Measurements from ENCODE around the gene PYGB.

PYGB gene

DNA sequence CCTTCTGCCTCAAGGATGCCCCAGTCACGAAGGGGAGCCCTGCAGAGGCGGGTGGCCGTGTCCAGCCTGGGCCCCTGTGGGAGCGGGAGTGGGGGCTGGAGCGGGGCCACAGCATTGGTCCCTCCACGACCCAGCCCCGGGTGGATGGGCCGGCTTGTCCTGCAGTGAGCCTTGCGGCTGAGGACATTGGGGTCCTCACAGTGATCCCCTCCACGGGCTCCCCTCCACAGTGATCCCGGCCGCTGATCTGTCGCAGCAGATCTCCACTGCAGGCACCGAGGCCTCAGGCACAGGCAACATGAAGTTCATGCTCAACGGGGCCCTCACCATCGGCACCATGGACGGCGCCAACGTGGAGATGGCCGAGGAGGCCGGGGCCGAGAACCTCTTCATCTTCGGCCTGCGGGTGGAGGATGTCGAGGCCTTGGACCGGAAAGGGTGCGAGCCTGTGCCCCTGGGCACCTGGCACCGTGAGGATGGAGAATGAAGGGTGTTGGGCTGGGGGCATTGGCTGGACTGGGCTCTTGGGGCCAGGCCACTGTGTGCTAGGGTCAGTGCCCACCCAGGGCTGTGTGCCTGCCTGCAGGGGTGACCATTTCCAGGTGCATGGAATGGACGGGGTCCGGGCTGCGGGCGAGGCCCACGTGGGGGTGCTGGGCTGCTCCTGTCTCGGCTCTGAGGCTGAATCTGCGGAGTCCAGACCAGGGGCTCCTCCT, 44.4 kb downstream of the PYGB start:
- in situ Hi-C loops (cut with MboI; ENCODE audit: low pct_unique_long_range_greater_than_20kb, low sequenced_read_pairs, unreplicated experiment) = loop anchor here (10.0 kb wide), 1 partner anchor 102 kb away; the partner anchor contains the start of gene ABHD12
- DNase-seq (ENCODE audit: low spot score) = no peak
- TF ChIP-seq, protein P1, sequence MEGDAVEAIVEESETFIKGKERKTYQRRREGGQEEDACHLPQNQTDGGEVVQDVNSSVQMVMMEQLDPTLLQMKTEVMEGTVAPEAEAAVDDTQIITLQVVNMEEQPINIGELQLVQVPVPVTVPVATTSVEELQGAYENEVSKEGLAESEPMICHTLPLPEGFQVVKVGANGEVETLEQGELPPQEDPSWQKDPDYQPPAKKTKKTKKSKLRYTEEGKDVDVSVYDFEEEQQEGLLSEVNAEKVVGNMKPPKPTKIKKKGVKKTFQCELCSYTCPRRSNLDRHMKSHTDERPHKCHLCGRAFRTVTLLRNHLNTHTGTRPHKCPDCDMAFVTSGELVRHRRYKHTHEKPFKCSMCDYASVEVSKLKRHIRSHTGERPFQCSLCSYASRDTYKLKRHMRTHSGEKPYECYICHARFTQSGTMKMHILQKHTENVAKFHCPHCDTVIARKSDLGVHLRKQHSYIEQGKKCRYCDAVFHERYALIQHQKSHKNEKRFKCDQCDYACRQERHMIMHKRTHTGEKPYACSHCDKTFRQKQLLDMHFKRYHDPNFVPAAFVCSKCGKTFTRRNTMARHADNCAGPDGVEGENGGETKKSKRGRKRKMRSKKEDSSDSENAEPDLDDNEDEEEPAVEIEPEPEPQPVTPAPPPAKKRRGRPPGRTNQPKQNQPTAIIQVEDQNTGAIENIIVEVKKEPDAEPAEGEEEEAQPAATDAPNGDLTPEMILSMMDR (IDR thresholded peaks at IDR 0.05; ENCODE audit: extremely low read depth, insufficient read depth, missing control alignments) = no peak

DNA sequence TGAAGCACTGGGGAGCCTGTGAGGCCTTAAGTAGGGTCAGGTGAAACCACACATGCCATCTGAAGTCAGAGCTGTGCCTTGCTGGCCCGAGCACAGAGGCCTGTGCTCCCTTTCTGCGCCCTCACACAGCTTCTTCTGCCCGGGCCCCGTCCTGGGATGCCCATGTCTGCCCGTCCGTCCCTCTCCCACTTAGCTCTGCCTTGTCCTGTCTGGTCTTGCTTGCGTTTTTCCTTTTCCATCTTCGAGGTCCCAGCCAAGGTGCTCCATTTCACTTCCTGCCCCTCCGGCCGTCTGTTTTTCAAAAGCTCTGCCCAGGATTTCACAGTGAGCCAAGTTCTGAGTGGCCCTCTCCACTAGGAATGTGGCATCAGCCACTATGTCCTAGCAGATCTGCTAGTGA, 45.6 kb downstream of the PYGB start:
- TF ChIP-seq, protein P1 (IDR thresholded peaks at IDR 0.05; ENCODE audit: extremely low read depth, insufficient read depth, missing control alignments) = no peak
- DNase-seq (ENCODE audit: low spot score) = no peak
- in situ Hi-C loops (cut with MboI; ENCODE audit: low pct_unique_long_range_greater_than_20kb, low sequenced_read_pairs, unreplicated experiment) = loop anchor here (10.0 kb wide), 1 partner anchor 101 kb away; the partner anchor contains the start of gene ABHD12

DNA sequence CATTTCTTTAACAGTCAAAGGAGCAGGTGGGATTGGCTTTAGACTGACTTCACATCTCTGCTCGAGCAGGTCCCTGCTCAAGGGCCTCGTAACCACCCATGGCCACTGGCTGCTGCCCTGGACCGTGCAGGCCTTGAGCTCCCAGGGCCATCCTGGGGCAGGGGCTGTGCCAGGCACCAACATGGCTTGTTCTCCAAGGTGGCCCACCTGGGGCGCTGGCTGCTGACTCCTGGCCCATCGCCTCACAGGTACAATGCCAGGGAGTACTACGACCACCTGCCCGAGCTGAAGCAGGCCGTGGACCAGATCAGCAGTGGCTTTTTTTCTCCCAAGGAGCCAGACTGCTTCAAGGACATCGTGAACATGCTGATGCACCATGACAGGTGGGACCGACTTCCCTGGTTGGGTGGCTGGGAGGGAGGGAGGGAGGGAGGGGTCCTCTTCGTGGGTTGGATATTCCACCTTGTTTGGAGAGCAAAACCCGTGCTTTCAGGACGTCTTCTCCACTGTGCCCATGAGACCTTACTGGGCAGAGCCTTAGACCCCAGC, 46.1 kb downstream of the PYGB start:
- DNase-seq (ENCODE audit: low spot score) = no peak
- TF ChIP-seq, protein P1 (IDR thresholded peaks at IDR 0.05; ENCODE audit: extremely low read depth, insufficient read depth, missing control alignments) = no peak
- in situ Hi-C loops (cut with MboI; ENCODE audit: low pct_unique_long_range_greater_than_20kb, low sequenced_read_pairs, unreplicated experiment) = loop anchor here (10.0 kb wide), 1 partner anchor 101 kb away; the partner anchor contains the start of gene ABHD12

DNA sequence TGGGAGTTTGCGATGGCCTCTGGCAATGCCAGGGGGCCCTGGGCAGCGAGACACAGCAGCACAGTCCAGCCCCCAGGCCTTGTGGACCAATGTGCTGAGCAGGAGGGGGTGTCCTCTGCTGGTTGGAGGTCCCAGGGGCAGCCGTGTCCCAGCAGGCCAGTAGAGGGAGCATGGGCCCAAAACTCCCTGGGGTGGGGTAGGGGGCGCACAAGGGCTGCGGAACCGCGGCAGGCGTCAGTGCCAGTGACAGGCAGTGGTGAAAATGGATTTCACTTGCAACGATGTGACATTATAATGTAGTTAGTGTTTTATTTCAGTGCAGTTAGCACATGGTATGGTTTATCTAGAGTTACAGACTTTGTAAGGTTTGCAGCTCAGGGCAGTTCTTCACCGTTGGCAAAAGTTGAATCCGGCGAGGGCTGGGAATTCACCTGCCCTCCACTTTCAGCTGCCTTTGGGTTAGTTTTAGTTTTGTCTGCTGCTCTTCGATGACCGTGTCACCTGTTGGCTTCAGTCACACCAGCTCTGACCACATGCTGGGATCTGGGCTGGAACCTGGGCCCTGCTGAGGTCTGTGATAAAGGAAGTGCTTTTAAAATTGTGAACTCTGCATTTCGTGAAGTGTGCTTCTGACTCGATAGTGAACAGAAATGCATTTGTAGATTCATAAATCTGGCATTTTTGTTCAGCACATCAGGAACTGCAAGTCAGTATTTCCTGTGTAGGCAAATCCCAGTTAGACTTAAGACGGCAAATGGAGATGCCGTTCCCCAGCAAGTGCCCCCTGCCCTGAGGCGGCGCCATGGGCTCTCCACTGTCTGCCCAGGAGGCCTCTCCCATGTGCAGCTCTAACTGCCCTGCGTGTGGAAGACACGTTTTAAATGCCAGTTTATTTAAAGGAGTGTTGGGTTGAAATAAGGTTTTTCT, 46.8 kb downstream of the PYGB start:
- peak; percentile 85 for DNase-seq (ENCODE audit: low spot score)
- in situ Hi-C loops (cut with MboI; ENCODE audit: low pct_unique_long_range_greater_than_20kb, low sequenced_read_pairs, unreplicated experiment) = loop anchor here (10.0 kb wide), 1 partner anchor 100 kb away; the partner anchor contains the start of gene ABHD12
- TF ChIP-seq, protein P1 (IDR thresholded peaks at IDR 0.05; ENCODE audit: extremely low read depth, insufficient read depth, missing control alignments) = peak; percentile 82

DNA sequence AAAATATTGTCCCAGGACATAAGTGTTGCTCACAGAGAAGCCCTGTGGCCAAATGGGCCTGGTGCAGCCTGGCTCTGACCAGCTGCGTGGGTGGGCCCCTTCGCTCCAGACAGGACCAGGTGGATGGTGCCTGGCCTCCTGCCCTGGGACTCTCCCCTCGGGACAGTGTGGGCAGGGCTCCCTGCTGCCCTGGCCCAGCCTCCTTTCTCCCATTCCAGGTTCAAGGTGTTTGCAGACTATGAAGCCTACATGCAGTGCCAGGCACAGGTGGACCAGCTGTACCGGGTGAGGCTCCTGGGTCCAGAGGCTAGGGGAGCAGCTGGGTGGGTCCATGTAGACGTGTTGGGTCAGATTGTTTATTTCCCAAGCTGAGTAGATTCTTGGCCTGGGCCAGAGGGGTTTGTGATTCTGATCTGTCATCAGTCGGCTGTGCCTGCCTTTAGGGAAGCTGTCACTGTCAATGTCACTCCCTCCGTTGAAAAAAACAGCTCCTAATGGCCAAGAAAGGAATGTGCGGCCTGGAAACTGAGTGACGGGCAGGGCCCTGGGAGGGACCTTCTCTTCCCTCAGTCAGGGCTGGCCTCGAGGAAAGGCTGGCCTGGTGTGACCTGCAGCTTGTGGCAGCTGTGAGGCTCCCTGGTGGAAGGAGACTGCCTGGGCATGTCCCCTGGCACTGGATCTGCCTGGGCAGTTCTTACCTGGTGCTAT, 47.7 kb downstream of the PYGB start:
- TF ChIP-seq, protein P1 (IDR thresholded peaks at IDR 0.05; ENCODE audit: extremely low read depth, insufficient read depth, missing control alignments) = no peak
- DNase-seq (ENCODE audit: low spot score) = no peak
- in situ Hi-C loops (cut with MboI; ENCODE audit: low pct_unique_long_range_greater_than_20kb, low sequenced_read_pairs, unreplicated experiment) = loop anchor here (10.0 kb wide), 1 partner anchor 99 kb away; the partner anchor contains the start of gene ABHD12
